KMS-11 (cell line): ENCODE data around the gene FXYD7.

ENCODE experiments used
- H2AFZ ChIP-seq: fragments of 200-600 bp; sonication (generic); 2 replicates; pipeline ENCODE4 v1.6.1; 2016; ENCODE audit warnings: antibody characterized with exemption, mixed run types, low read depth
- H3K27ac ChIP-seq: fragments of 200-600 bp; sonication (generic); 2 replicates; pipeline ENCODE4 v1.6.1; 2016; ENCODE audit warnings: mild to moderate bottlenecking, mixed run types
- H3K27me3 ChIP-seq: fragments of 200-600 bp; sonication (generic); 2 replicates; pipeline ENCODE4 v1.6.1; 2017; ENCODE audit warnings: mild to moderate bottlenecking, low read depth, mixed run types, moderate library complexity; ENCODE audit not compliant: insufficient read depth
- H3K36me3 ChIP-seq: fragments of 200-600 bp; sonication (generic); 2 replicates; pipeline ENCODE4 v1.6.1; 2017; ENCODE audit warnings: mild to moderate bottlenecking, mixed run types; ENCODE audit not compliant: insufficient read depth
- H3K4me1 ChIP-seq: fragments of 200-600 bp; sonication (generic); 2 replicates; pipeline ENCODE4 v1.6.1; 2016; ENCODE audit warnings: mild to moderate bottlenecking, low read depth, mixed run types; ENCODE audit not compliant: poor library complexity, severe bottlenecking
- H3K4me2 ChIP-seq: fragments of 200-600 bp; sonication (generic); 2 replicates; pipeline ENCODE4 v1.7.0; 2016; ENCODE audit warnings: mild to moderate bottlenecking, mixed run types
- H3K4me3 ChIP-seq: fragments of 200-600 bp; sonication (generic); IDR thresholded peaks from 2 replicates; pipeline ENCODE4 v1.6.1; 2017; ENCODE audit warnings: low read depth, low read length, mixed read lengths; ENCODE audit not compliant: insufficient read depth
- H3K79me2 ChIP-seq: fragments of 200-600 bp; sonication (generic); 2 replicates; pipeline ENCODE4 v1.6.1; 2016; ENCODE audit warnings: low read depth, mixed run types; ENCODE audit not compliant: insufficient read depth
- H3K9ac ChIP-seq: fragments of 200-600 bp; sonication (generic); 2 replicates; pipeline ENCODE4 v1.6.1; 2016; ENCODE audit warnings: mild to moderate bottlenecking, mixed run types
- H4K20me1 ChIP-seq: fragments of 200-600 bp; sonication (generic); 2 replicates; pipeline ENCODE4 v1.6.1; 2016; ENCODE audit warnings: mild to moderate bottlenecking, mixed run types; ENCODE audit not compliant: insufficient read depth
- TF ChIP-seq, protein P1 (sequence below): fragments of 200-600 bp; sonication (generic); conservative IDR thresholded peaks from 2 replicates; pipeline ENCODE4 v1.6.1; 2017; ENCODE audit warnings: low read depth, mild to moderate bottlenecking, antibody characterized with exemption, low read length, moderate library complexity, mixed read lengths

Gene FXYD7

DNA sequence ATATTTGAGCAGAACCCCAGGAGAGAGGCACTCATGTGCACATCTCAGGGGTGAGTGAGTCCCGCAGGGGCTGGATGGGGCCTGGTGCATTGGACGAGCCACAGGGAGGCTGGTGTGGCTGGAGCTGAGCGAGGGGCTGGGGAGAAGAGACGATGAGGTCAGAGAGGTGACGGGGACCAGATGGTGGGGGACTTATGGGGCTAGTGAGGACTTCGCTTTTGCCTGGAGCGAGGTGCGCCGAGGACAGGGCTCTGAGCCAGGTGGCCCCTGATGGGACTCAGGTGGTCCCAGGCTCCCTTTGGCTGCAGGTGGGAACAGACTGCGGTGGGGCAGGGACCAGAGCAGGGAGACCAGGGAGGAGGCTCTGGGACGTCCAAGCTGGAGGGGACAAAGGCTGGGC is 34.3 kb upstream of the FXYD7 start:
- Histone ChIP-seq H3K27me3 (peaks cover 13% of the 10 kb centered on the region; the same call in 1 of the 2 replicates), H3K79me2 (no peaks in the 10 kb centered on the region), H3K9ac (no peak overlapping the region), H2AFZ (no peak overlapping the region), H3K4me2 (no peak overlapping the region), H4K20me1 (no peaks in the 10 kb centered on the region), H3K4me1 (no peaks in the 10 kb centered on the region), H3K4me3 (no peak overlapping the region), H3K27ac (no peak overlapping the region), H3K36me3 (no peaks in the 10 kb centered on the region)
- TF ChIP-seq, protein P1, sequence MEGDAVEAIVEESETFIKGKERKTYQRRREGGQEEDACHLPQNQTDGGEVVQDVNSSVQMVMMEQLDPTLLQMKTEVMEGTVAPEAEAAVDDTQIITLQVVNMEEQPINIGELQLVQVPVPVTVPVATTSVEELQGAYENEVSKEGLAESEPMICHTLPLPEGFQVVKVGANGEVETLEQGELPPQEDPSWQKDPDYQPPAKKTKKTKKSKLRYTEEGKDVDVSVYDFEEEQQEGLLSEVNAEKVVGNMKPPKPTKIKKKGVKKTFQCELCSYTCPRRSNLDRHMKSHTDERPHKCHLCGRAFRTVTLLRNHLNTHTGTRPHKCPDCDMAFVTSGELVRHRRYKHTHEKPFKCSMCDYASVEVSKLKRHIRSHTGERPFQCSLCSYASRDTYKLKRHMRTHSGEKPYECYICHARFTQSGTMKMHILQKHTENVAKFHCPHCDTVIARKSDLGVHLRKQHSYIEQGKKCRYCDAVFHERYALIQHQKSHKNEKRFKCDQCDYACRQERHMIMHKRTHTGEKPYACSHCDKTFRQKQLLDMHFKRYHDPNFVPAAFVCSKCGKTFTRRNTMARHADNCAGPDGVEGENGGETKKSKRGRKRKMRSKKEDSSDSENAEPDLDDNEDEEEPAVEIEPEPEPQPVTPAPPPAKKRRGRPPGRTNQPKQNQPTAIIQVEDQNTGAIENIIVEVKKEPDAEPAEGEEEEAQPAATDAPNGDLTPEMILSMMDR = no peak

DNA sequence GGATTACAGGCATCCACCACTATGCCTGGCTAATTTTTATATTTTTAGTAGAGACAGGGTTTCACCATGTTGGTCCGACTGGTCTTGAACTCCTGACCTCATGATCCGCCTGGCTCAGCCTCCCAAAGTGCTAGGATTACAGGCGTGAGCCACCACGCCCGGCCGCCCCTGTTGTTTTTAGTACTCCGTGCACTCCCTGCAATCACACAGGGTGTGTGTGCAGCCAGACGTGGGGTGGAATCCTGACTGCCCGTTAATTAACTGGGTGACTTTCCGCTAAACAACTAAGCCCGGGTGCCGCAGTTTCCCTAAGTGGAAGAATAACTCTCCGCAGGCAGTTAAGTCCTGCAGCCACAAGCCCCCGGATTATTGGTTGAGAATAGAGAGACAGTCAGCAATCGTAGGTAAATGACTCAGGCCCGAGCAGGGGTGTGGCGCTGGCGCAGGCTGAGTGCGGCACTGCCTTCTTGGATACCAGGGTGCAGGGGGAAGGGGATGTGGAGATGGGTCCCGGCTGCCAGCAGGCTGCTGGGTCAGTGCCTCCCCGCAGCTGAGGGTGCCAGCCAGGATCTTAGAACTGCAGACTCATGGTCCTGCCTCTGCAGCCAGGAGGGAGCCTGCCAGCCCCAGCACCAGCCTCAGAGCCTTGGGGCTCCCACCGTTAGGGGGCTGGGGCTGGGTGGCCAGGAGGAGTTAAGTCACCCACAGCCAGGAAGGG is 33.5 kb upstream of the FXYD7 start:
- Histone ChIP-seq H3K9ac (no peak overlapping the region), H4K20me1 (no peaks in the 10 kb centered on the region), H3K4me1 (no peaks in the 10 kb centered on the region), H3K4me3 (no peak overlapping the region), H2AFZ (no peak overlapping the region), H3K79me2 (no peaks in the 10 kb centered on the region), H3K27ac (no peak overlapping the region), H3K27me3 (peaks cover 13% of the 10 kb centered on the region; the same call in 1 of the 2 replicates), H3K4me2 (no peak overlapping the region), H3K36me3 (no peaks in the 10 kb centered on the region)
- TF ChIP-seq, protein P1 = no peak

DNA sequence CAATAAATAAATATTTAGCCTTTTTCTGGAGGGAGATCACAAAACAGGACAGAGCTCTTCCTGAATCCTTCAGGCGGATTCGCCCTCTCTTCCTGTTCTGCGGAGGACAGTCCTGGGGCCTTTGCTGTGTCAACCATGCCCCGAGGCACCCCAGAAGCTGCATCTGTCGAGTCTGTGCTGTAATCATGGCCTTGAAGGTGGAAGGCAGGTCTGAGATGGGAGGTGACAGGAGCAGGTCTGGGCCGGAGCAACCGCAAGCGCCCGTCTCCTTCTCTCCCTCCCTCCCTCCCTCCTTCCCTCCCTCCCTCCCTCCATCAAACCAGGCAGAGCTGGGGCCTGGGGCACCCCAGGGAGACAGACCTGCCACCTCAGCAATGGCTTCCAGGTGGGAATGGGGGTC is 32.1 kb upstream of the FXYD7 start:
- H2AFZ ChIP-seq = no peak overlapping the region
- TF ChIP-seq, protein P1 = no peak

DNA sequence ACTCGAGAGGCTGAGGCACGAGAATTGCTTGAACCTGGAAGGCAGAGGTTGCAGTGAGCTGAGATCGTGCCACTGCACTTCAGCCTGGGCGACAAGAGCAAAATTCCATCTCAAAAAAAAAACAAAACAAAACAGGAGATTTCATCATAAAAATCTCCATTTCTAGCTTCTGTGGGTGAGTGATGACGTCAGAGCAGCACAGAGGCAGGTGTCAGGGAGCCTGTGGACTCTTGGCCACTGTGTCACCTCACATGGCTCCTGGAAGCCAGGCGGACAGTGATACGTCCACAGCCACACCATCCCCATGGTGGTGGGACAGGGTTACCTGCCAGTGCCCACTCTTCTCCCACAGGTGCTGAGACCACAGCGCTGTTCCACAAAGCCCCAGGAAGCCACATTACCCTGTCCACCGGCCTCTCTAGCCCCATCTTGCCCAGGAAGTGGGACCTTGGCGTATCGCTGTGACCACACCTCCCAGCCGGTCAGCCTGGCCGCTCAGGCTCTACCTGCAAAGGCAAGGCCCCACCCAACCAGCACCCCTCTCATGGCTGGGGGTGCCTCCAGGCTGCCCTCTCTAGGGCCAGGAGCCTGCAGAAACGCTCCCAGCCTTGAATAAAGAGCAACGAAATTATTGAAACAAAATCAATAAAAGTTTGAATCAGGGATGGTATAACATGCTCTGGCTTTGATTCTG is 29.9 kb upstream of the FXYD7 start:
- no peaks in the 10 kb centered on the region for H3K4me1 ChIP-seq
- H3K36me3 ChIP-seq = no peaks in the 10 kb centered on the region
- TF ChIP-seq, protein P1 = no peak
- no peak overlapping the region for H3K4me3 ChIP-seq
- H4K20me1 ChIP-seq = no peaks in the 10 kb centered on the region
- H3K9ac ChIP-seq = no peak overlapping the region
- H3K27ac ChIP-seq = no peak overlapping the region
- H3K79me2 ChIP-seq = no peaks in the 10 kb centered on the region
- H3K4me2 ChIP-seq = no peak overlapping the region
- no peak overlapping the region for H2AFZ ChIP-seq
- H3K27me3 ChIP-seq = peaks cover 22% of the 10 kb centered on the region; the same call in 1 of the 2 replicates

More for the DNA sequence above, 32.1 kb upstream of the FXYD7 start:
- Histone ChIP-seq H3K4me2 (no peak overlapping the region), H3K79me2 (no peaks in the 10 kb centered on the region), H3K4me1 (no peaks in the 10 kb centered on the region), H3K27ac (no peak overlapping the region), H3K9ac (no peak overlapping the region), H3K36me3 (no peaks in the 10 kb centered on the region), H4K20me1 (no peaks in the 10 kb centered on the region), H3K4me3 (no peak overlapping the region), H3K27me3 (peaks cover 16% of the 10 kb centered on the region; the same call in 1 of the 2 replicates)
